Astrocyte (in vitro differentiated cells and primary cell): ENCODE data around the gene ANO6. TPM values are rescaled to one million over a fixed set of nuclear protein-coding genes. Genes with fewer than 3 reads are reported as not detected.

ENCODE experiments used
- DNase-seq: peaks from one replicate; pipeline ENCODE4 v3.0.0-alpha.2; 2010; ENCODE audit warnings: low read depth
- FAIRE-seq: peaks from 2 replicates; lab custom pipeline; 2011; peaks lifted over from hg19 to GRCh38; lab: Jason Lieb, UNC
- H2AFZ ChIP-seq: 2 replicates; pipeline ENCODE4 v1.6.0; 2012; ENCODE audit warnings: low read depth, low read length, inconsistent platforms
- H3K27ac ChIP-seq: 2 replicates; pipeline ENCODE4 v1.5.1; 2011; ENCODE audit warnings: low read depth, low read length, inconsistent platforms
- H3K27me3 ChIP-seq: 2 replicates; pipeline ENCODE4 v1.6.0; 2011; ENCODE audit warnings: low read length, inconsistent platforms; ENCODE audit not compliant: insufficient read depth
- H3K36me3 ChIP-seq: 2 replicates; pipeline ENCODE4 v1.5.1; 2011; ENCODE audit warnings: low read length, inconsistent platforms; ENCODE audit not compliant: insufficient read depth
- H3K4me1 ChIP-seq: 2 replicates; pipeline ENCODE4 v1.5.1; 2011; ENCODE audit warnings: low read length, inconsistent platforms; ENCODE audit not compliant: insufficient read depth
- H3K4me2 ChIP-seq: 2 replicates; pipeline ENCODE4 v1.6.0; 2012; ENCODE audit warnings: low read length, inconsistent platforms
- H3K4me3 ChIP-seq: 2 replicates; pipeline ENCODE4 v1.5.1; 2011; ENCODE audit warnings: low read depth, mild to moderate bottlenecking, low read length, inconsistent platforms; ENCODE audit not compliant: insufficient read depth
- H3K79me2 ChIP-seq: 2 replicates; pipeline ENCODE4 v1.6.0; 2012; ENCODE audit warnings: mild to moderate bottlenecking, low read length, inconsistent platforms; ENCODE audit not compliant: insufficient read depth
- H3K9ac ChIP-seq: 2 replicates; pipeline ENCODE4 v1.6.0; 2012; ENCODE audit warnings: mild to moderate bottlenecking, low read length, inconsistent platforms
- H3K9me3 ChIP-seq: 2 replicates; pipeline ENCODE4 v1.5.1; 2012; ENCODE audit warnings: low read depth, mild to moderate bottlenecking, low read length, inconsistent platforms; ENCODE audit not compliant: insufficient read depth
- H4K20me1 ChIP-seq: 2 replicates; pipeline ENCODE4 v1.6.0; 2012; ENCODE audit warnings: low read length, inconsistent platforms; ENCODE audit not compliant: insufficient read depth
- H3K27ac Mint-ChIP-seq: one replicate; pipeline ENCODE4 v1.8.0; 2021; ENCODE audit warnings: mild to moderate bottlenecking, mixed read lengths; ENCODE audit not compliant: unreplicated experiment
- H3K27me3 Mint-ChIP-seq: one replicate; pipeline ENCODE4 v1.8.0; 2021; ENCODE audit warnings: low read depth, mixed read lengths; ENCODE audit not compliant: unreplicated experiment
- H3K36me3 Mint-ChIP-seq: one replicate; pipeline ENCODE4 v1.8.0; 2021; ENCODE audit warnings: low read depth, mixed read lengths; ENCODE audit not compliant: unreplicated experiment
- H3K4me1 Mint-ChIP-seq: one replicate; pipeline ENCODE4 v1.8.0; 2021; ENCODE audit warnings: low read depth, mixed read lengths; ENCODE audit not compliant: unreplicated experiment
- H3K4me3 Mint-ChIP-seq: one replicate; pipeline ENCODE4 v1.8.0; 2021; ENCODE audit warnings: mild to moderate bottlenecking, moderate library complexity, mixed read lengths; ENCODE audit not compliant: unreplicated experiment
- H3K9me3 Mint-ChIP-seq: one replicate; pipeline ENCODE4 v1.8.0; 2021; ENCODE audit warnings: mild to moderate bottlenecking, mixed read lengths; ENCODE audit not compliant: unreplicated experiment
- EZH2 ChIP-seq: IDR thresholded peaks from 2 replicates; pipeline ENCODE4 v1.6.1; 2012; ENCODE audit warnings: mild to moderate bottlenecking, low read length, inconsistent platforms; ENCODE audit not compliant: insufficient read depth
- total RNA-seq: library from RNA; stranded (reverse); gene quantifications from 2 replicates; pipeline ENCODE4 v1.2.1, GENCODE V29; 2021
- TF ChIP-seq, protein P1 (sequence below): IDR thresholded peaks from 2 replicates; pipeline ENCODE4 v1.5.1; 2011; ENCODE audit warnings: low read depth, mild to moderate bottlenecking, inconsistent platforms, low read length, moderate library complexity; ENCODE audit not compliant: insufficient read depth

ANO6 gene
- total RNA-seq, 1 donor from 2014 or later: 113 TPM

DNA sequence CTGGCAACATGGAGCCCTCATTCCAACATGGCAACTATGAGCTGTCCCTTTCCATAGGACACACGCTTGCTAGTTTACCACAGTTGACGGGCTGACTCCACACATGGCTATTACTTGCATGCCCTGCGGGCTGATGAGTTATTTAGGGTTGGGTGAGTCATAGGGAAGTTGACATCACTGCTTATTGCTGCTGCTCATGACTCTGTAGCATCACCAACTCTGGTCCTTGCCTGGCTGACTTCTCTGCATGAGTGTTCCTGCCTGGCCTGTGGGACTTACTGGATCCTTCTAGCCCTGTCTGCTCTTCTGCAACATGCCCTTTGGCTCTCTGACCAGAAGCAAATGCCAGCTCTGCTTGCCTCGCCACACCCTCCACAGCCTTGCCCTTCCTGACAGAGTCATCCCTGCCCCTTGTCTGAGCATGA is 199.5 kb downstream of the ANO6 start:
- Mint-ChIP-seq H3K36me3 (peaks cover 15% of the 10 kb centered on the region), H3K9me3 (no peaks in the 10 kb centered on the region), H3K27me3 (no peaks in the 10 kb centered on the region), H3K4me1 (peaks cover 11% of the 10 kb centered on the region), H3K4me3 (no peak overlapping the region), H3K27ac (peak overlapping the region; percentile 95)
- H3K27ac ChIP-seq: peak overlapping the region; percentile 84
- peaks cover 37% of the 10 kb centered on the region for H3K36me3 ChIP-seq
- FAIRE-seq: peak; percentile 99
- H4K20me1 ChIP-seq: no peaks in the 10 kb centered on the region
- no peaks in the 10 kb centered on the region for H3K79me2 ChIP-seq
- no peak overlapping the region for H3K4me3 ChIP-seq
- H3K4me1 ChIP-seq: no peaks in the 10 kb centered on the region
- TF ChIP-seq, protein P1, sequence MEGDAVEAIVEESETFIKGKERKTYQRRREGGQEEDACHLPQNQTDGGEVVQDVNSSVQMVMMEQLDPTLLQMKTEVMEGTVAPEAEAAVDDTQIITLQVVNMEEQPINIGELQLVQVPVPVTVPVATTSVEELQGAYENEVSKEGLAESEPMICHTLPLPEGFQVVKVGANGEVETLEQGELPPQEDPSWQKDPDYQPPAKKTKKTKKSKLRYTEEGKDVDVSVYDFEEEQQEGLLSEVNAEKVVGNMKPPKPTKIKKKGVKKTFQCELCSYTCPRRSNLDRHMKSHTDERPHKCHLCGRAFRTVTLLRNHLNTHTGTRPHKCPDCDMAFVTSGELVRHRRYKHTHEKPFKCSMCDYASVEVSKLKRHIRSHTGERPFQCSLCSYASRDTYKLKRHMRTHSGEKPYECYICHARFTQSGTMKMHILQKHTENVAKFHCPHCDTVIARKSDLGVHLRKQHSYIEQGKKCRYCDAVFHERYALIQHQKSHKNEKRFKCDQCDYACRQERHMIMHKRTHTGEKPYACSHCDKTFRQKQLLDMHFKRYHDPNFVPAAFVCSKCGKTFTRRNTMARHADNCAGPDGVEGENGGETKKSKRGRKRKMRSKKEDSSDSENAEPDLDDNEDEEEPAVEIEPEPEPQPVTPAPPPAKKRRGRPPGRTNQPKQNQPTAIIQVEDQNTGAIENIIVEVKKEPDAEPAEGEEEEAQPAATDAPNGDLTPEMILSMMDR: no peak
- no peak for TF ChIP-seq EZH2
- no peak overlapping the region for H2AFZ ChIP-seq
- peak overlapping the region; percentile 57 for H3K9ac ChIP-seq
- no peaks in the 10 kb centered on the region for H3K27me3 ChIP-seq
- no peaks in the 10 kb centered on the region for H3K9me3 ChIP-seq
- peak overlapping the region; percentile 40 for H3K4me2 ChIP-seq
- peak; percentile 99 for DNase-seq

DNA sequence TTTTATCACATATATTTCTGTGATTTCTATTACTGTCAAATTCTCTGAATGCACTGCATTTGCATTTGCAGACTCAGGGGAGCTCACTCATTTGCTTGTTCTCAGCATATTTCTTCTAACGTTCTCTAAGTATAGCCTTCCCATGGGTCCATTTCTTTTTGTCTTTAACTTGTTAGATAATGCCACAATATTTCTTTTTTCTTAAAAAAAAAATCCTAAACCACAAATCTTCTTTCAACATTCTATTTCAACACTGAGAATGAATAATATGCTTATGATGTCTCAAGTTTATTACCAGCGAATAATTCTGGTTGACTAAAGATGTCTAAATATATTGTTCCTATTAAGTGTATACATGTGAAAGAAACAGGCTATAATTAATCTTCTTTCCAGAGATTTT is 200.2 kb downstream of the ANO6 start:
- Mint-ChIP-seq H3K9me3 (no peaks in the 10 kb centered on the region), H3K27me3 (no peaks in the 10 kb centered on the region), H3K4me3 (no peak overlapping the region), H3K36me3 (peaks cover 15% of the 10 kb centered on the region), H3K4me1 (peaks cover 11% of the 10 kb centered on the region), H3K27ac (peak overlapping the region; percentile 95)
- FAIRE-seq (no peak), DNase-seq (no peak)
- no peak for TF ChIP-seq EZH2
- TF ChIP-seq, protein P1: no peak
- Histone ChIP-seq H3K36me3 (peaks cover 37% of the 10 kb centered on the region), H3K79me2 (no peaks in the 10 kb centered on the region), H3K27me3 (no peaks in the 10 kb centered on the region), H3K9me3 (no peaks in the 10 kb centered on the region), H3K4me2 (no peak overlapping the region), H3K4me3 (no peak overlapping the region), H3K9ac (no peak overlapping the region), H2AFZ (no peak overlapping the region), H3K4me1 (no peaks in the 10 kb centered on the region), H3K27ac (peak overlapping the region; percentile 84), H4K20me1 (no peaks in the 10 kb centered on the region)

DNA sequence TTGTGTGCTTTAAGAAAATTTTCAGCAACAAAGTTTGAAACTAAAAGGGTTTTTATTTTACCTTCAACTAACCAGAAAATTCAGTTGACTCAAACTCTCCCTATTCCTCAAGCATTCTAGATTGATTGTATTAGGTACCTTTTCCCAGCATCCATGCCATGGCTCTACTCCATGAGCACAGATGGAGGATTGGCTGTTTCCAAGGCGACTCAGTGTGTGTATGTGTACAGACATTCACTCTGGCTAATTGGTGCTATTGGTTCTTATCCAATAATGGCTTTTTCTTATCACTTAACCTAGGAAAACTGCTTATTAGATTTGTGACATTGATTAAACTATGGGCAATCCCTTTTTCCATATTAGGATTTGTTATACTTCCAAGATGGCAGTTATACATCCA is 202.6 kb downstream of the ANO6 start:
- H3K79me2 ChIP-seq: no peaks in the 10 kb centered on the region
- H3K36me3 ChIP-seq: peaks cover 24% of the 10 kb centered on the region
- H4K20me1 ChIP-seq: no peaks in the 10 kb centered on the region
- H3K4me2 ChIP-seq: no peak overlapping the region
- H3K36me3 Mint-ChIP-seq: peaks cover 20% of the 10 kb centered on the region
- no peak overlapping the region for H3K4me3 Mint-ChIP-seq
- H3K4me1 Mint-ChIP-seq: peaks cover 9% of the 10 kb centered on the region
- H3K4me1 ChIP-seq: no peaks in the 10 kb centered on the region
- H3K9me3 Mint-ChIP-seq: no peaks in the 10 kb centered on the region
- DNase-seq: no peak
- no peaks in the 10 kb centered on the region for H3K27me3 ChIP-seq
- no peaks in the 10 kb centered on the region for H3K9me3 ChIP-seq
- no peak overlapping the region for H2AFZ ChIP-seq
- TF ChIP-seq, protein P1: no peak
- no peak for TF ChIP-seq EZH2
- no peak overlapping the region for H3K9ac ChIP-seq
- no peak overlapping the region for H3K27ac Mint-ChIP-seq
- no peak for FAIRE-seq
- H3K4me3 ChIP-seq: no peak overlapping the region
- no peak overlapping the region for H3K27ac ChIP-seq
- no peaks in the 10 kb centered on the region for H3K27me3 Mint-ChIP-seq
